A673 (cell line): ENCODE data around the gene ZNF513. TPM values are rescaled to one million over a fixed set of nuclear protein-coding genes. Genes with fewer than 3 reads are reported as not detected.
"Not testable (repeated sequence)": the region's sequence is repeated elsewhere in the genome, so short reads cannot be mapped to it uniquely, and the experiment has no call there.

Experiments
- BruUV-seq: library from RNA; stranded (reverse); fragments of 400-500 nt; replicated peaks from 2 replicates; lab custom pipeline; 2021; lab: Mats Ljungman, UMichigan
- CTCF ChIA-PET: fragments of 300-600 bp; sonication (Branson Sonifier 250); formaldehyde crosslinking; loops from one replicate; lab custom pipeline; 2022; ENCODE audit warnings: antibody characterized with exemption; lab: Charles Lee
- POLR2A ChIA-PET: fragments of 300-600 bp; sonication (Branson Sonifier 250); formaldehyde crosslinking; loops from one replicate; lab custom pipeline; 2022; ENCODE audit warnings: antibody characterized with exemption; ENCODE audit not compliant: low non-redundant PET; lab: Charles Lee
- DNase-seq: peaks from one replicate; pipeline ENCODE4 v3.0.0-alpha.2; 2015; ENCODE audit warnings: low spot score
- H3K27ac ChIP-seq: fragments of 200-600 bp; sonication (generic); 2 replicates; pipeline ENCODE4 v1.5.1; 2016; ENCODE audit warnings: mixed run types, low read depth, mild to moderate bottlenecking, mixed read lengths, antibody characterized with exemption, low read length; ENCODE audit not compliant: poor library complexity, severe bottlenecking
- H3K27me3 ChIP-seq: fragments of 200-600 bp; sonication (generic); replicated peaks from 2 replicates; pipeline ENCODE4 v1.6.1; 2017; ENCODE audit warnings: mixed run types, low read depth, mild to moderate bottlenecking, mixed read lengths, antibody characterized with exemption, low read length; ENCODE audit not compliant: insufficient read depth, poor library complexity
- H3K36me3 ChIP-seq: fragments of 200-600 bp; sonication (generic); 2 replicates; pipeline ENCODE4 v1.6.1; 2016; ENCODE audit warnings: mixed run types, mild to moderate bottlenecking, mixed read lengths, antibody characterized with exemption, low read length; ENCODE audit not compliant: insufficient read depth, poor library complexity, severe bottlenecking
- H3K4me1 ChIP-seq: fragments of 200-600 bp; sonication (generic); 2 replicates; pipeline ENCODE4 v1.6.1; 2017; ENCODE audit warnings: mixed run types, mild to moderate bottlenecking, mixed read lengths, antibody characterized with exemption, low read length; ENCODE audit not compliant: insufficient read depth, poor library complexity, severe bottlenecking
- H3K4me3 ChIP-seq: fragments of 200-600 bp; sonication (generic); 2 replicates; pipeline ENCODE4 v1.5.1; 2016; ENCODE audit warnings: low read depth, mixed run types, mild to moderate bottlenecking, mixed read lengths, low read length; ENCODE audit not compliant: poor library complexity, severe bottlenecking
- H3K9me3 ChIP-seq: fragments of 200-600 bp; sonication (generic); 2 replicates; pipeline ENCODE4 v1.6.1; 2016; ENCODE audit warnings: mixed run types, low read depth, mild to moderate bottlenecking, mixed read lengths, antibody characterized with exemption, low read length; ENCODE audit not compliant: poor library complexity, severe bottlenecking
- CTCF ChIP-seq: fragments of 300-800, 200-600 bp; sonication (generic); conservative IDR thresholded peaks from 2 replicates; pipeline ENCODE4 v1.5.1; 2017; ENCODE audit warnings: low read depth, mild to moderate bottlenecking, antibody characterized with exemption, low read length, moderate library complexity, mixed read lengths
- EZH2 ChIP-seq: fragments of 200-600 bp; sonication (generic); IDR thresholded peaks from 2 replicates; pipeline ENCODE4 v1.6.1; 2017; ENCODE audit warnings: borderline replicate concordance, low read depth, mild to moderate bottlenecking, mixed read lengths, antibody characterized with exemption, low read length; ENCODE audit not compliant: poor library complexity, severe bottlenecking
- intact Hi-C: fragments of 100-400 bp; cut with micrococcal nuclease; formaldehyde crosslinking; loops from one replicate; pipeline ENCODE4 v1.10.0; 2022; ENCODE audit not compliant: unreplicated experiment
- total RNA-seq: library from RNA; stranded (reverse); gene quantifications from 2 replicates; pipeline ENCODE4 v1.2.3, GENCODE V29; 2021

Gene ZNF513
- total RNA-seq, 1 experiment from 2014 or later = 21.3 TPM

DNA sequence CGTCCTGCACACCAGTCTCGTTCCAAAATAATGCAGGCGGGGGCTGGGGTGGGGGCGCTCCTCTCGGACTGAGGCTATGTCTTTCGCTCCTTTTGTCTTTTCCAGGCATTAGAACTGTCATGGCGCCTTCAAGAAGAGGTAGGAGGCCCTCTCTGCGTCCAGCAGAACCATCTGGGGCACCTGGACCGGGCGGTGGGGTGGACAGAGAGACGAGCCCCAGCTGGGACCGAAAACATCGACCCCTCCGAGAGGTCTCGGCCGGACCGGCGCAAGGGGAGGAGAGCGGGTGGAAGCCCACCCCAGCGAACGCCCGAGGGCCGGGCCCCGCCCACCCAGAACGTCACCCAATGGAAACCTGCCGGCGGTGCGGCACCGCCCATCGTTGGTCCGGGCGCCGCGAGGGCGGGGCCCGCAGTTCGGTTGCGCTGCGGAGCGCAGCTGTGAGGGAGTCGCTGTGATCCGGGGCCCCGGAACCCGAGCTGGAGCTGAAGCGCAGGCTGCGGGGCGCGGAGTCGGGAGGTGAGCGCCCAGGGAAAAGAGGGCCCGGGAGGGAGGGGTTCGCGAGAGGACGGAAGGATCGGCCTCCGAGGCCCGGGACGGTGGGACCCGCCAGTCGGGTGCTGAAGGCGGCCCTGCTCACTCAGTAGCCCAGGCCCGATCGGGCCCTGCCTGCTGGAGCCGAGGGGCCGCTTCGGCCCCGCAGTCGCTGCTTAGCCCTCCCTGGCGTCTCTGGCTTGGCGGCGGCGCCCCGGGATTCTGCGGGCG, 47.9 kb upstream of the ZNF513 start, which contains the start of gene NRBP1:
TSS of gene NRBP1 (plus strand) at position 419 of the 765 bp plus-strand sequence. CDS start 4,643 bp downstream, outside the sequence.
- TF ChIP-seq CTCF (no peak; the same call in 1 of the 2 replicates), EZH2 (no peak)
- BruUV-seq = no TSS peak
- ChIA-PET CTCF (interaction anchor here (1.9 kb wide), 1 partner anchor 19 kb away, joined by 5 read pairs; the partner anchor contains the start of gene PPM1G), POLR2A (no interaction called here)
- peaks cover 8% of the 10 kb centered on the region for H3K4me1 ChIP-seq
- H3K36me3 ChIP-seq = peaks cover 5% of the 10 kb centered on the region
- H3K27ac ChIP-seq = peak within 1 kb of the TSS; percentile 85
- no peaks in the 10 kb centered on the region for H3K9me3 ChIP-seq
- intact Hi-C loops = loop anchor here (2.0 kb wide), 1 partner anchor 60 kb away; the partner anchor contains the start of gene IFT172
- peak within 1 kb of the TSS; percentile 64 for H3K4me3 ChIP-seq
- no peaks in the 10 kb centered on the region for H3K27me3 ChIP-seq
- peak; percentile 94 for DNase-seq

GRCh38 chr2:27427863-27428212, 47.3 kb upstream of the ZNF513 start:
- Histone ChIP-seq H3K9me3 (no peaks in the 10 kb centered on the region), H3K4me3 (peak overlapping the region; percentile 64), H3K4me1 (peaks cover 8% of the 10 kb centered on the region), H3K27me3 (no peaks in the 10 kb centered on the region), H3K27ac (peak overlapping the region; percentile 85), H3K36me3 (peaks cover under 1% of the 10 kb centered on the region)
- BruUV-seq = TSS peak; percentile 94
- intact Hi-C loops = loop anchor here (2.0 kb wide), 1 partner anchor 61 kb away; the partner anchor contains the start of gene IFT172
- TF ChIP-seq EZH2 (no peak), CTCF (no peak)
- CTCF ChIA-PET = interaction anchor here (0.6 to 1.9 kb wide), 2 partner anchors 19 to 23 kb away, joined by 4 to 5 read pairs; partner anchors contain the start of gene PPM1G
- no peak for DNase-seq
- POLR2A ChIA-PET = interaction anchor here (0.6 kb wide), 1 partner anchor 18 kb away, joined by 4 read pairs; the partner anchor contains the start of gene PPM1G

DNA sequence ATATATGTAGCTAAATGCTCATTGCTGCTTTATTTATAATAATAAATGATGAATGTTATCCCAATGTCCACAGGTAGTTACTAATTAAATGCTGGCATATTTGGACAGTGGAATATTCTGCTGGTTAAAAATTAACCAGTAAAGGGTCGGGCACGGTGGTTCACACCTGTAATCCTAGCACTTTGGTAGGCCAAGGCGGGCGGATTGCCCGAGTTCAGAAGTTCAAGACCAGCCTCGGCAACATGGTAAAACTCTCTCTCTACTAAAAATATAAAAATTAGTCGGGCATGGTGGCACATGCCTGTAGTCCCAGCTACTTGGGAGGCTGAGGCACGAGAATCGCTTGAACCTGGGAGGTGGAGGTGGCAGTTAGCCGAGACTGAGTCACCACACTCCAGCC, 44.5 kb upstream of the ZNF513 start:
- H3K9me3 ChIP-seq, H3K27ac ChIP-seq, H3K36me3 ChIP-seq, H3K27me3 ChIP-seq, CTCF ChIA-PET, BruUV-seq, intact Hi-C loops, H3K4me1 ChIP-seq, H3K4me3 ChIP-seq, DNase-seq: not testable (repeated sequence)
- POLR2A ChIA-PET = interaction anchor here (0.7 kb wide), 1 partner anchor 15 kb away, joined by 6 read pairs; the partner anchor contains the start of gene PPM1G
